NCI-H1092 treated with DMSO at 0.1 percent for 48 hours (cell line): Measurements from ENCODE around the gene PPP4R3A.
"Not testable (repeated sequence)": the region's sequence is repeated elsewhere in the genome, so short reads cannot be mapped to it uniquely, and the experiment has no call there.

Experiments used
- DNase-seq: peaks from one replicate; lab custom pipeline; 2025; lab: John Stamatoyannopoulos, UW

The PPP4R3A gene

DNA sequence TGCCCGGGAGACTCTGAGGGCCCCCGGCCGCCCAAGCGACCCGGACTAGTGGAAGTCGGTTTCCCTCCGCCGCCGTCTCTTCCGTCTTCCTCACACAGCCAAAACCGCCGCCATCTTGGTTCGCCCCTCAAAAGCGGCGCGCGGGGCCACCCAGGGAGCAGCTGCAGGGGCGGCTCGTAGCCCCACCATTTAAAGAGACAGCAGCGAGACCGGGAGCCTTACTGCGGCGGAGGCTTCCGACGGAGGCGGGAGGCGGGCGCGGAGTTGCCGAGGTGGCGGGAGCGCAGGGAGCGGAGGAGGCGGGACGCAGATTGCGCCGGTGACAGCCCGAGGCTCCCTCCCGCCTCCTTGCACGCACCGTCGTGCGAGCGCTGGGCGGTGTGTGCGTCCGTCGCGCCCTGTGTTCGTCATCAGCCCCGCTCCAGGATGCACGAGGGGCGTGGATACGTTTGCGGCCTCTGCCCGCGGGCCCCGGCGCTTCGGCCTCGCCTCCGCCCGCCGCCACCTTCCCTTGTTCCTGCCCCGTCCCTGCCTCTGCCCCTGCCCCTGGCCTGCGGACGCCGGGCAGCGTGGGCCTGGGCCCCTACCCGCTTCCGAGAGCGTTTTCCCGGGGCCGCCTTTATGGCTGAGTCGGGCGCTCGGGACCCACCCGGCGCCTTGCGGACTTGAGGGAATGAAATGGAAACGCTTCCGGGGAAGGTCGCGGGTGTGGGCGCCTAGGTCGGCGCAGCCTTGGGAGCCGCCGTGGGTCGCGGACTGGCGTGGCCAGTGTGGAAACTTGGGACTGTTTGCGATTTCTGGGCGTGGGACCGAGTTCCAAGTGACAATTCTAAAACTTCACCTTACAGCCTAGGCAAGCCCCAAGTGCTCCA, at the start of gene PPP4R3A:
Gene PPP4R3A, minus strand, starts transcription at position 140 of the 872 bp plus-strand sequence. CDS start 663 bp downstream, outside the sequence.
- DNase-seq: peak; percentile 95

DNA sequence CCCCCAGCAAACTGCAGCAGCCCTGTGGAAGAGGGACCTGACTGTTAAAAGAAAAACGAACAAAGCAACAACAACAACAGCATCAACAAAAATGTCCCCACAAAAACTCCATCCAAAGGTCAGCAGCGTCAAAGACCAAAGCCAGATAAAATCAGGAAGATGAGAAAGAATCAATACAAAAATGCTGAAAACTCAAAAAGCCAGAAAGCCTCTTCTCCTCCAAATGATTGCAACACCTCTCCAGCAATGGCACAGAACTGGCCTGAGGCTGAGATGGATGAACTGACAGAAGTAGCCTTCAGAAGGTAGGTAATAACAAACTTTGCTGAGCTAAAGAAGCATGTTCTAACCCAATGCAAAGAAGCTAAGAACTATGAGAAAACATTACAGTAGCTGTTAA, 45.4 kb upstream of the PPP4R3A start:
- DNase-seq: no peak

DNA sequence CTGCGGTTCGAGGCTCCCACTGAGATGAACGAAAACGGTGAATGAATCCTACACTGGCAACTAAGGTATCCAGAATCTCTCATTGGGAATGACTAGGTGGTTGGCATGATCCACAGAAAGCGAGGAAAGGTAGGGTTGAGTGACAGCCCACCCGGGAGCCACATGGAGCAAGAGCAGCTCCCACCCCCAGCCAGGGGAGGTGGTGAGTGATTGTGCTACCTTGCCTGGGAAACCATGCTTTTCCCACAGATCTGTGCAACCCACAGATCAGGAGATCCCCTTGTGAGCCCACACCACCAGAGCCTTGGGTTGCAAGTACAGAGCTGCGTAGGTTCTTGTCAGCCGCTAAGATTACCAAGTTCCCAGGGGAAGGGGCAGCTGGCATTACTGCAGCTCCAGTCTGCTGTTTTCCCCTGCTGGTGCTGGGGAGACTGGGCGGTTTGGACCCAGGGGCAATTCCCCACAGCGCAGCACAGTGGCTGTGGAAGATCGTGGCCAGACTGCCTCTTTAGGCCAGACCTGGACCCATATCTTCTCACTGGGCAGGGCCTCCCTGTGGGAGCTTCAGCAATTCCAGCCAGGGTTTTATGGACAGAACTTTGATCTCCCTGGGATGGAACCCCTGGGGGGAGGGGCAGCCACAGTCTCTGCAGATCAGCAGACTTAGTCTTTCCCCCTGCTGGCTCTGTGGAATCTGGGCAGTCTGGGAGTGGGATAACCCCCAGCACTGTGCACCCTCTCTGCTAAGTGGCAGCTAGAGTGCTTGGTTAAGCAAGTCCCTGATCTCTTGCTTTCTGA, 44.6 kb upstream of the PPP4R3A start:
- no peak for DNase-seq

DNA sequence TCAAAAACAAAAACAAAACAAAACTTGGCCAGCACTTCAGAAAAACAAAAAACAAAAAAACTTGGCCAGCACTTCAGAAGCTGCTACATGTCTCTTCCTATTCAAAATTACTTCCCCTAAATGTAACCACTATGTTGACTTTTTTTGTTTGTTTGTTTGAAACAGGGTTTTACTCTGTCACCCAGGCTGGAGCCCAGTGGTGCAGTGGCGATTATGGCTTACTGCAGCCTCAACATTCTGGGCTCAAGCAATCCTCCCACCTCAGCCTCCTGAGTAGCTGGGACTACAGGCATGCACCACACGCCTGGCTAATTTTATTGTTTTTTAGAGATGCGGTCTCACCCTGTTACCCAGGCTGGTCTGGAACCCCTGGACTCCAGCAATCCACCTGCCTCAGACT, 38.0 kb upstream of the PPP4R3A start:
- DNase-seq: no peak

DNA sequence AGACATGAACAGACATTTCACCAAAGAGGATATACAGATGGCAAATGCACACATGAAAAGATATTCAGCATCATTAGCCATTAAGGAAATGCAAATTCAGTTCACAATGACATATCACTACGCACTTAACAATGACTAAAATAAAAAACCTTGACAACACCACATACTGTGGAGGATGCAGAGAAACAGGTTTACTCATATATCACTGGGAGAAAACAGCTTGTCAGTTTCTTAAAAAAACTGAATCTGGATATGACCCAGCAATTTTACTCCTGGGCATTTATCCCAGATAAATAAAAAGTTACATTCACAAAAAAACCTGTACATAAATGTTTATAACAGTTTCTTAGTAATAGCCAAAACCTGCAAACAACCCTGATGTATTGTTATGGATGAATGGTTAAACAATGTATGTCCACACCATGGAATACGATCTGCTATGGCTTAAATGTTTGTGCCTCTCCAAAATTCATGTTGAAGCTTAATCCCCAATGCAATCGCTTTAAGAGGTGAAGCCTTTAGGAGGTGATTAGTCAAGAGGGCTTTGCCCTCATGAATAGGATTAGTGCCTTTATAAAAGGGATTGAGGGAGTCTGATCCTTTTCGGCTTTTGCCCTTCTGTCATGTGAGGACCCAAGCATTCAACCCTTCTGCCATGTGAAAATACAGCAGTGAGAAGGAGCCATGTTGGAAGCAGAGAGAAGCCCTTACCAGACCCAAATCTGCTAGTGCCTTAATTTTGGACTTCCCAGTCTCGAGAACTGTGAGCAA, 36.0 kb upstream of the PPP4R3A start:
- DNase-seq: peak; percentile 6

DNA sequence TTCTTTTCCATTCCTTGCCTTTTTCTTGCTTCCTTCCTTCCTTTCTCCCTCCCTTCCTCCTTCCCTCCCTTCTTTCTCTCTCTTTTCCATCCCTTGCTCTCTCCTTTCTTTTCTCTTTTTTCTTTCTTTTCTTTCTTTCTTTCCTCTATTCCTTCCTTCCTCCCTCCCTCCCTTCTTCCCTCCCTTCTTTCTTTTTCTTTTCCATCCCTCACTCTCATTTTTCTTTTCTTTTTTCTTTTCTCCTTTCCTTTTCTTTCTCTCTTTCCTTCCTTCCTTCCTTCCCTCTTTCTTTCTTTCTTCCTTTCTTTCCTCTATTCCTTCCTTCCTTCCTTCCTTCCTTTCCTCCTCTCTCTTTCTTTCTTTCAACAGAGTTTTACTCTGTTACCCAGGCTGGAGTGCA, 35.1 kb upstream of the PPP4R3A start:
- no peak for DNase-seq

DNA sequence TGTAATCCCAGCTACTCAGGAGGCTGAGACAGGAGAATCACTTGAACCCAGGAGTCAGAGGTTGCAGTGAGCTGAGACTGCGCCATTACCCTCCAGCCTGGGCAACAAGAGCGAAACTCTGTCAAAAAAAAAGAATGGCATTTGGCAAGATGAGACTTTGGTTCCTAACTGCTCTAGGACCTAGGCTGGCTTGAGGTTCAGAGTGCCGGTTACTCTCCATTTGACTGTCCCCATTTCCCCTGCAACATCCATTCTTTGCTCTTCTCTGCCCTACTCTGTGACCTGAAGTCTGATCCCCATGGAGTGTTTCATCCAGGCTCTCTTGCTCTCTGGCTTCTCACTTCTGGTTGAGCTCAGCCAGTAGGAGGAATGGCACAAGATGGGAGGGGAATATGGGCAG, 26.2 kb upstream of the PPP4R3A start:
- DNase-seq: no peak

DNA sequence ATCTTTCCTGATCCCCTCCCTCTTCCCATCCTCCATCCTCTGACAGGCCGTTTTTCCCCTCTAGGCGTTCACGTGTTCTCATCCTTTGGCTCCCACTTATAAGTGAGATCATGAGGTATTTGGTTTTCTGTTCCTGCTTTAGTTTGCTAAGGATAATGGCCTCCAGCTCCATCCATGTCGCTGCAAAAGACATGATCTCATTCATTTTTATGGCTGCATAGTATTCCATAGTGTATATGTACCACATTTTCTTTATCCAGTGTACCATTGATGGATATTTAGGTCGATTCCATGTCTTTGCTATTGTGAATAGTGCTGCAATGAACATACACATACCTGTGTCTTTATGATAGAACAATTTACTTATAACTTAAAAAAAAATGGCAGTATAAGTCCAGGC, 23.9 kb upstream of the PPP4R3A start:
- DNase-seq: not testable (repeated sequence)

DNA sequence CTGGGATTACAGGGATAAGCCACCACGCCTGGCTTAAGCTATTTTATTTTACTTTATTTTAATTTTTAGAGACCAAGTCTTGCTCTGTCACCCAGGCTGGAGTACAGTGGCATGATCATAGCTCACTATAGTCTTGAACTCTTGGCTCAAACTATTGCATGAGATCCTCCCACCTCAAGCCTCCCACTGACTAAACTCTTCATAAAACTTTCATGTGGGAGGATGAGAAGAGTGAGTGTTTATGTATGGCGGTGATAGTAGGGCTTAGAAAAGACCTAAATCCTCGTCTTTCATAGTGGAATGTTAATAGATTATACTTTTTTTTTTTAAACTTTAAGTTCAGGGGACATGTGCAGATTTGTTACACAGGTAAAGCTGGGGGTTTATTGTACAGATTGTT, 23.5 kb upstream of the PPP4R3A start:
- no peak for DNase-seq

DNA sequence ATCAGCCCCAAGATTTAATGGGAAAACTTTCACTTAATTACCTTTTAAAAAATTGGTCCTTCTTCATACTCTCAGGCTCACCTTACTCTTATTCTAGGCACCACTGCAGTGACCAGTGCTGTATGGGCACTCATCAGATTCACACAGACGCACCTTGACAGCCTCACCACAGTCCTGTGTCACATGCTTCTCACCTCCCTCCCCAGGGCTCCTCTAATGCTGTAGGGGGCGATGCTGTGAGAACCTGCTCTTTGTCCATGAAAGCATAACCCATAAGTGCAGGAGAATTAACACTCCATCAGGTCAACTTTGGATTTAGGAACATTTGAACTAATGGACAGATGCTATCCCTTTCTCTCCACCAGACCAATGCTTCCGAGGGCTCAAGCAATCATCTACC, 13.9 kb upstream of the PPP4R3A start:
- DNase-seq: no peak

DNA sequence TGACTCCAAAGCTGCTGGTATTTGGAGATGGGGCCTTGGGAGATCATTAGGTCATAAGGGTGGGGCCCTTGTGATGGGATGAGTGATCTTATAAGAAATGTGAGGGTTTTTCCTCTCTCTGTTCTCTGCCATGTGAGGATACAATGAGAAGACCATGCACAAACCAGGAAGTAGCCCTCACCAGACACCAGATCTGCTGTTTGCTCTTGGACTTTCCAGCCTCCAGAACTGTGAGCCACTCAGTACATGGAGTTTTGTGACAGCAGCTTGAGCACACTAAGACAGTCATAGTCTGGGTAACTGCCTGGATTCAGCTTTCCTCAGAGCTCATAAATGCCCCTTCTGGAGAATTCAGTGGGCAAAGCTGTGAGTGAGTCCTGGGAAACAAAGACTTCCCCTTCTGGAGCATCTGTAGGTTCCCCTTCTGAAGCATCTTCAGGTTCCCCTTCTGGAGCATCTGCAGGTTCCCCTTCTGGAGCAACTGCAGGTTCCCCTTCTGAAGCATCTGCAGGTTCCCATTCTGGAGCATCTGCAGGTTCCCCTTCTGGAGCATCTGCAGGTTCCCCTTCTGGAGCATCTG, 11.0 kb upstream of the PPP4R3A start:
- no peak for DNase-seq

DNA sequence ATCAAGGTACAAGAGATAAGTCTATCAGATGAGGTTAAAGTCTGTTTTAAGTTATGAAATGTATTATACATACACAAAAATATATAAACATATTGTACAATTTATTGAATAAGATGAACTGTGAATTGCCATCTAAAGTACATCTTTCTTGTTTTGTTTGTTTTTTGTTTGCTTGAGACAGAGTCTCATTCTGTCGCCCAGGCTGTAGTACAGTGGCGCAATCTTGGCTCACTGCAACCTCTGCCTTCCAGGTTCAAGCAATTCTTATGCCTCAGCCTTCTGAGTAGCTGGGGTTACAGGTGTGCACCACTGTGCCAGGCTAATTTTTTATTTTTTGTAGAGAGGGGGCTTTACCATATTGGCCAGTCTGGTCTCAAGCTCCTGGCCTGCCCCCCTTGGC, 10.0 kb upstream of the PPP4R3A start:
- no peak for DNase-seq

DNA sequence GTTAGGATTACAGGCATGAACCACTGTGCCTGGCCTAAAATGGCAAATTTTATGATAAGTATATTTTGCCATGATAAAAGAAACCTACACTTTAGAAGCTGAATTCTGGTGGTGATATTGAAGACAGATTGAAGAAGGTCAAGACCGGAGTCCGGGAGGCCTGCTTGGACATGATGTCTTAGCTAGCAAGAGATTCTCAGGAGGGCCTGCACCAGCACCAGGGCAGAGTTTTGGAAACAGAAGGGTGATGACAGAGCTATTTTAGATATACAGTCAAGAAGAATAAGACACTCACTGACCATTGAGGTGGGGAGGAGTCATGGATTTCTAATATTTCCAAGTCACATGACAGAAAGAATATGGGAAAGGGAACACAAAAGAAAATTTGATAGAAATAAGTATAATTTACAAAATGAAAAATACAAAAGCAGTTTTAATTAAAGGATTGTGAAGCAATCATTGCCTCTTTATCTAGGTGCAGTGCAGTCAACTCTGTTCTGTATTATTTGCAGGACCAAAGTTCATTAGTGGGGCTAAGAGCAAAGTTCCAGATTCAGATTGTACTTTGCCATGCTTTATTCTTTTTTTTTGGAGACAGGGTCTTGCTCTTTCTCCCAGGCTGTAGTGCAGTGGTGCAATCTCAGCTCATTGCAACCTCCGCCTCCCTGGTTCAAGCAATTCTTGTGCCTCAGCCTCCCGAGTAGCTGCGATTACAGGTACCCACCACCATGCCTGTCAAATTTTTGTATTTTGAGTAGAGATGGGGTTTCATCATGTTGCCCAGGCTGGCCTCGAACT, 9.3 kb upstream of the PPP4R3A start:
- DNase-seq: no peak

DNA sequence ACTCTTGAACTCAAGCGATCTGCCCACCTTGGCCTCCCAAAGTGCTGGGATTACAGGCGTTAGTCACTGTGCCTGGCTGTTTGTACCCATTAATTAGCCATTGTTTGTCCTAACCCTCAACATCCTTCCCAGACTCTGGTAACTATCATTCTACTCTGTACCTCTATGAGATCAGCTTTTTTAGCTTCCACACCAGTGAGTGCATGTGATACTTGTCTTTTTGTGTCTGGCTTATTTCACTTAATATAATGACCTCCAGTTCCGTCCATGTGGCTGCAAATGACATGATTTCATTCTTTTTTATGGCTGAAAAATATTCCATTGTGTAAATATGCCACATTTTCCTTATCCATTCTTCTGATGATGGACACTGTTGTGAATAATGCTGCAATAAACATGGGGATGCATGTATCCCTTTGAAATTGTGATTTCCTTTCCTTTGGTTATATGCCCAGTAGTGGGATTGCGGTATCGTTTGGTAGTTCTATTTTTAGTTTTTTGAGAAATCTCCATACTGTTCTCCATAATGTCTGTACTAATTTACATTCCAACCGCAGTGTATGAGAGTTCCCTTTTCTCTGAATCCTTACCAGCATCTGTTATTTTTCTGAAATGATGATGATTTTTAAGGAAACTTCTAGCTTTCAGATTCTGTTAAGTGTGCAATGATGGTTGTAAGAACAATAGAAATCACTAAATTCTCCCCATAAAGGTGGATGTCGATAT, 6.7 kb upstream of the PPP4R3A start:
- no peak for DNase-seq

DNA sequence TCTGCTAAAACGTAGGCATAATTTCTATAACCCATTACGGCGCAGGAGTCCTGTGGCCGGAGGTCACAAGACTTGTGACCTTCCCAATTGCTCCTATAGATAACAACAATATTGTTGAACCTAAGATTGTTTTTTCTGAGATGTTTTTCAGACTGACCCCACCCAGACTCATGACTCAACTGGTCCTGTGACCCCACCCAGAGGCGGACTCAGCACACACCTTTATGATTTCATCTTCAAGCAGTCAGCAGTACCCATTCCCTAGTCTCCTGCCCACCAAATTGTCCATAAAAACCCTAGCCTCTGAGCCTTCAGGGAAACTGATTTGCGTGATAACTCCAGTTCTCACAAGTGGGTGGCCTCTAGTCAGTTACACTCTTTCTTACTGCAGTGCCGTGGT, 5.9 kb upstream of the PPP4R3A start:
- no peak for DNase-seq

DNA sequence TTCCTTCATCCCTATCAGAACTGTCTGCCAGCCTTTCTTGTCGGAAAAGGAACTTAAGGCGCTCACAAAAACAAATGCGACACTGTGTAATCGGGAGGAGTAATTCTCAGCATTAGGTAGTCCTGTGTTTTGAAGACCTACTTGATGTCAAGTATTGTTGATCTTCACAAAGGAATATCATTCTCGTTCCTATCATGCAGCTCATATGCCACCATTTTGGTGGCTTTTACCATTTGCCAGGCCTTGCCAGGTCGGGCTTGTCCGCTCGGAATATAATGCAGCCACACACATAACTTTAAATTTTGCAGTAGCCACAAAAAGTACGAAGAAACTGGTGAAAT, 903 bp upstream of the PPP4R3A start:
- no peak for DNase-seq

DNA sequence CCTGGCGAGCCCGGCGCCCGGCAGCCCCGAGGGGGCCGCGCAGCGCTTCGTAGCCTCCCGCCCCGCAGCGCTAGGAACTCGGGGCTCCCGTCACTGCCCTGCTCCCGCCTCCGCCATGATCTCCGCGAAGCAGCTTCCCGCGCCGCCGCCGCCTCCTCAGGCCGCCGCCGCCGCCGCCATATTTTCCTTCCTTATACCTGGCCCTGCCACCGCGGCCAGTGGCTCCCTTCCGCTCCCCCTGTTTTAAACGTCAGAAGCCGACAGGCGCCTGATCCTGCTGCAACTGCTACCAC, 286 bp downstream of the PPP4R3A start:
- peak; percentile 86 for DNase-seq

DNA sequence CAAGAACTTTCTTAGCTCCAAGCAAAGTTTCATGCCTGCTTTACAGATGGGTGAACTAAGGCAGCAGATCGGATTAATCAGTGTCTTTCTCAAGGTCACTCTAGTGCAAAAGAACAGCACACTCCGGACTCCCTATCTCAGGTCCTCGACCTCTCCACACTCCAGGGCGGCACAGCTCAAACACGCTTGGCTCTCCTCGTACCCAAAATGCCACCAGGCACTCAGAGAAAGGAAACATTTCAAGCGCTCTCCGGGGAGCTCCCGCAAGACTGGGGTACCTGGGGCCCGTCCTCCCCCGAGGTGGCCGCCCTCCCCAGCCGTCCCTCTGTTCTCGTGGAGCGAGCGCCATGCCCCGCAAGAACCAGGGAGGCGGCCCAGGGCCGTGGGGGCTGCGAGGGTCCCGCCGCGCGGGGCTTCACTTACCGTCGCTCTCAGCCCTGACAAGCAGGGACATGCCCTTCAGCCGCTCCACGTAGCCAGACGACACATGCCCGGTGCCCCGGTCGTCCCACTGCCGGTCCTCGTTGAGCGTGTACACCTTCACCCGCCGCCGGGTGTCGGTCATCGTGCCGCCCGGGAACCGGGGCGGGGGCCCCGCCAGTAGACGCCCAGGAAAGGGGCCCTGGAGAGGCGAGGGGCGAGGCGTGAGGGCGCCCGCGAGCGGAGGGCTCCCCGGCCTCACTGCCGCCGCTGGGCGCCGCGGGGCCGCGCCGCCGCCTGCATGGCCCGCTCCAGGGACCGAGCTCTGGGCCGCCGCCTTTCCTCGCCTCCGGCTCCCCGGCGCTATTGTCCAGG, 830 bp downstream of the PPP4R3A start:
- peak; percentile 23 for DNase-seq

DNA sequence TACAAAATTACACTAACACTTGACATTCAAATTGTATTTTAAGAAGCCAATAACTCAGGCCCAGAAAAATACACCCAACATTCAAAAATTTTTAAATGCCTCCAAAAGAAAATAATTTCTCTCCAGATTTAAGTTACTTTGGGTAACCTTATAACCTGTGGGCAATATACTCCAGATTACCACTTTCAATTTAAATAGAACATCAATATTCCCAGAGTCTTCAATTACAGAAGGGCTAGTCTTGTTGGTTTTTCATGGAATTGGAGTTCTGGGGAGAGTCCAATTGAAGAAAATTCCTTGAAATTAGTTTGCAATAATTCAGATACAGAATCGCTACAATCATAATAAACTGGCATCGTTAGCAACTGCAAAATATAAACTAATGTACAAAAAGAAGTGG, 2.0 kb downstream of the PPP4R3A start:
- DNase-seq: no peak

DNA sequence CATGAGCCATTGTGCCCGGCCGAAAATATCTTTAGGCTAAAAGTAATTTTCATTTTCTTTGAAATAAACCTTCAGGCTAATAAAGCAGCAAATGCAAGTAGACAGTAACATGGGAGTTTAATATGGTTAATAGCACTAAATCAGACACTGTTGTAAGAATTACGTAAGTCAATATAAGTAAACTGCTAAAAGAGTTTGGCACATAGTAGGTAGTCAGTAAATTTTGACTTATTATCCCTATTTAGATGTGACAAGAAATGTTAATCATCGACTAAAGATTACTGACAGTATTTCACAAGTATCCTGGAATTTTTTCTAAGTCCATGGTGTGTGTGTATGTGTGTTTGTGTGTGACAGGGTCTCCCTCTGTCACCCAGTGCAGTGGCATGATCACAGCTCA, 3.9 kb downstream of the PPP4R3A start:
- no peak for DNase-seq
